Measurements from ENCODE around the gene CTLA4.
A peak's percentile ranks its signal among the peaks of the same experiment; 100 is the strongest.

Gene CTLA4

GRCh38 chr2:203889944-203890343 is 22.4 kb downstream of the CTLA4 start:
- H3K27ac ChIP-seq (ENCODE audit: low read depth, low read length), result no peak overlapping the region

GRCh38 chr2:203890733-203891132 is 23.2 kb downstream of the CTLA4 start:
- no peak overlapping the region for H2BK5ac ChIP-seq (ENCODE audit: low read depth, low read length, poor library complexity)

More at GRCh38 chr2:203889944-203890343, 22.4 kb downstream of the CTLA4 start:
- H3K9me3 ChIP-seq (ENCODE audit: insufficient read depth, low read depth, low read length), result peaks cover 1% of the 10 kb centered on the region
- no peak overlapping the region for H2AFZ ChIP-seq (ENCODE audit: insufficient read depth, low read length, poor library complexity)
- no peaks in the 10 kb centered on the region for H3K79me1 ChIP-seq (ENCODE audit: low read length)
- no peaks in the 10 kb centered on the region for H3K27me3 ChIP-seq (ENCODE audit: insufficient read depth, low read length)
- H3K4me1 ChIP-seq (ENCODE audit: control insufficient read depth in 1 of 2, insufficient read depth in 2 of 2, low read length in 2 of 2), result peaks cover 2 to 3% of the 10 kb centered on the region in 2 experiments
- no peak overlapping the region for H3K4me3 ChIP-seq (ENCODE audit: low read depth, low read length)
- H4K12ac ChIP-seq (ENCODE audit: low read depth, low read length), result no peak overlapping the region
- no peak overlapping the region for H4K91ac ChIP-seq (ENCODE audit: low read depth, low read length)
- H3K18ac ChIP-seq (ENCODE audit: low read length), result no peak overlapping the region
- H3K79me2 ChIP-seq (ENCODE audit: control insufficient read depth, insufficient read depth, low read length, poor library complexity), result no peaks in the 10 kb centered on the region
- H3K36me3 ChIP-seq (ENCODE audit: control insufficient read depth in 1 of 2, insufficient read depth in 2 of 2, low read length in 2 of 2), result no peaks in the 10 kb centered on the region
- WGBS (ENCODE audit: extremely low coverage, insufficient coverage, insufficient read length), result no CpG with 5 or more reads among the region's 1 CpG
- no peak overlapping the region for H3K14ac ChIP-seq (ENCODE audit: low read length)
- no peak overlapping the region for H2BK5ac ChIP-seq (ENCODE audit: low read depth, low read length, poor library complexity)
- H3K23ac ChIP-seq (ENCODE audit: low read length), result no peak overlapping the region
- no peak overlapping the region for H3K4me2 ChIP-seq (ENCODE audit: low read length)
- H2BK12ac ChIP-seq (ENCODE audit: low read length), result no peak overlapping the region
- DNase-seq, result no peak
- no peak overlapping the region for H3K9ac ChIP-seq (ENCODE audit: low read length)
- no peak overlapping the region for H3K4ac ChIP-seq (ENCODE audit: low read depth, low read length)
- no peak overlapping the region for H4K8ac ChIP-seq (ENCODE audit: low read depth, low read length)
- H2BK120ac ChIP-seq (ENCODE audit: insufficient read depth, low read length, poor library complexity), result no peak overlapping the region
- H2AK5ac ChIP-seq (ENCODE audit: low read length), result no peak overlapping the region

GRCh38 chr2:203891474-203891873 is 23.9 kb downstream of the CTLA4 start:
- no peak overlapping the region for H3K4me3 ChIP-seq (ENCODE audit: low read depth, low read length)
- peak; percentile 82 to 93 for DNase-seq

More at GRCh38 chr2:203890733-203891132, 23.2 kb downstream of the CTLA4 start:
- Histone ChIP-seq H4K91ac (ENCODE audit: low read depth, low read length) (no peak overlapping the region), H2BK120ac (ENCODE audit: insufficient read depth, low read length, poor library complexity) (no peak overlapping the region), H3K18ac (ENCODE audit: low read length) (no peak overlapping the region), H3K9ac (ENCODE audit: low read length) (no peak overlapping the region), H3K9me3 (ENCODE audit: insufficient read depth, low read depth, low read length) (peaks cover 1% of the 10 kb centered on the region), H2AFZ (ENCODE audit: insufficient read depth, low read length, poor library complexity) (no peak overlapping the region), H3K4me1 (ENCODE audit: control insufficient read depth in 1 of 2, insufficient read depth in 2 of 2, low read length in 2 of 2) (peaks cover 2 to 3% of the 10 kb centered on the region in 2 experiments), H3K79me1 (ENCODE audit: low read length) (no peaks in the 10 kb centered on the region), H3K36me3 (ENCODE audit: control insufficient read depth in 1 of 2, insufficient read depth in 2 of 2, low read length in 2 of 2) (no peaks in the 10 kb centered on the region), H3K27me3 (ENCODE audit: insufficient read depth, low read length) (no peaks in the 10 kb centered on the region), H3K79me2 (ENCODE audit: control insufficient read depth, insufficient read depth, low read length, poor library complexity) (no peaks in the 10 kb centered on the region), H4K8ac (ENCODE audit: low read depth, low read length) (no peak overlapping the region), H4K12ac (ENCODE audit: low read depth, low read length) (no peak overlapping the region), H2AK5ac (ENCODE audit: low read length) (no peak overlapping the region), H2BK12ac (ENCODE audit: low read length) (no peak overlapping the region), H3K4ac (ENCODE audit: low read depth, low read length) (no peak overlapping the region), H3K23ac (ENCODE audit: low read length) (no peak overlapping the region), H3K27ac (ENCODE audit: low read depth, low read length) (no peak overlapping the region), H3K4me2 (ENCODE audit: low read length) (no peak overlapping the region), H3K14ac (ENCODE audit: low read length) (no peak overlapping the region), H3K4me3 (ENCODE audit: low read depth, low read length) (no peak overlapping the region)
- DNase-seq, result no peak
- WGBS (ENCODE audit: extremely low coverage, insufficient coverage, insufficient read length), result no CpG with 5 or more reads among the region's 1 CpG

GRCh38 chr2:203892207-203892606 is 24.6 kb downstream of the CTLA4 start:
- no peak overlapping the region for H3K4me2 ChIP-seq (ENCODE audit: low read length)
- H3K9me3 ChIP-seq (ENCODE audit: insufficient read depth, low read depth, low read length), result peaks cover 1% of the 10 kb centered on the region
- H4K12ac ChIP-seq (ENCODE audit: low read depth, low read length), result no peak overlapping the region
- no peak overlapping the region for H3K4me3 ChIP-seq (ENCODE audit: low read depth, low read length)
- WGBS (ENCODE audit: extremely low coverage, insufficient coverage, insufficient read length), result no CpG with 5 or more reads among the region's 4 CpGs
- H3K79me2 ChIP-seq (ENCODE audit: control insufficient read depth, insufficient read depth, low read length, poor library complexity), result no peaks in the 10 kb centered on the region
- peaks cover 2 to 3% of the 10 kb centered on the region in 2 experiments for H3K4me1 ChIP-seq (ENCODE audit: control insufficient read depth in 1 of 2, insufficient read depth in 2 of 2, low read length in 2 of 2)
- H3K27me3 ChIP-seq (ENCODE audit: insufficient read depth, low read length), result no peaks in the 10 kb centered on the region
- H2AK5ac ChIP-seq (ENCODE audit: low read length), result no peak overlapping the region
- no peak overlapping the region for H2BK5ac ChIP-seq (ENCODE audit: low read depth, low read length, poor library complexity)
- DNase-seq, result peak; percentile 43 to 77
- no peak overlapping the region for H4K8ac ChIP-seq (ENCODE audit: low read depth, low read length)
- no peak overlapping the region for H3K4ac ChIP-seq (ENCODE audit: low read depth, low read length)
- no peak overlapping the region for H3K27ac ChIP-seq (ENCODE audit: low read depth, low read length)
- H2BK12ac ChIP-seq (ENCODE audit: low read length), result no peak overlapping the region
- no peak overlapping the region for H3K23ac ChIP-seq (ENCODE audit: low read length)
- H3K36me3 ChIP-seq (ENCODE audit: control insufficient read depth in 1 of 2, insufficient read depth in 2 of 2, low read length in 2 of 2), result no peaks in the 10 kb centered on the region
- no peak overlapping the region for H2BK120ac ChIP-seq (ENCODE audit: insufficient read depth, low read length, poor library complexity)
- H4K91ac ChIP-seq (ENCODE audit: low read depth, low read length), result no peak overlapping the region
- no peak overlapping the region for H2AFZ ChIP-seq (ENCODE audit: insufficient read depth, low read length, poor library complexity)
- H3K18ac ChIP-seq (ENCODE audit: low read length), result no peak overlapping the region
- no peaks in the 10 kb centered on the region for H3K79me1 ChIP-seq (ENCODE audit: low read length)
- no peak overlapping the region for H3K9ac ChIP-seq (ENCODE audit: low read length)
- no peak overlapping the region for H3K14ac ChIP-seq (ENCODE audit: low read length)

More at GRCh38 chr2:203891474-203891873, 23.9 kb downstream of the CTLA4 start:
- Histone ChIP-seq H3K23ac (ENCODE audit: low read length) (no peak overlapping the region), H2AFZ (ENCODE audit: insufficient read depth, low read length, poor library complexity) (no peak overlapping the region), H2BK12ac (ENCODE audit: low read length) (no peak overlapping the region), H3K4me2 (ENCODE audit: low read length) (no peak overlapping the region), H3K27ac (ENCODE audit: low read depth, low read length) (no peak overlapping the region), H4K91ac (ENCODE audit: low read depth, low read length) (no peak overlapping the region), H2AK5ac (ENCODE audit: low read length) (no peak overlapping the region), H3K79me2 (ENCODE audit: control insufficient read depth, insufficient read depth, low read length, poor library complexity) (no peaks in the 10 kb centered on the region), H2BK5ac (ENCODE audit: low read depth, low read length, poor library complexity) (no peak overlapping the region), H3K79me1 (ENCODE audit: low read length) (no peaks in the 10 kb centered on the region), H3K9ac (ENCODE audit: low read length) (no peak overlapping the region), H3K14ac (ENCODE audit: low read length) (no peak overlapping the region), H2BK120ac (ENCODE audit: insufficient read depth, low read length, poor library complexity) (no peak overlapping the region), H3K36me3 (ENCODE audit: control insufficient read depth in 1 of 2, insufficient read depth in 2 of 2, low read length in 2 of 2) (no peaks in the 10 kb centered on the region), H3K18ac (ENCODE audit: low read length) (no peak overlapping the region), H4K12ac (ENCODE audit: low read depth, low read length) (no peak overlapping the region), H3K4me1 (ENCODE audit: control insufficient read depth in 1 of 2, insufficient read depth in 2 of 2, low read length in 2 of 2) (peaks cover 2 to 3% of the 10 kb centered on the region in 2 experiments), H3K4ac (ENCODE audit: low read depth, low read length) (no peak overlapping the region), H3K9me3 (ENCODE audit: insufficient read depth, low read depth, low read length) (peaks cover 1% of the 10 kb centered on the region), H3K27me3 (ENCODE audit: insufficient read depth, low read length) (no peaks in the 10 kb centered on the region), H4K8ac (ENCODE audit: low read depth, low read length) (no peak overlapping the region)
- no CpG with 5 or more reads among the region's 2 CpGs for WGBS (ENCODE audit: extremely low coverage, insufficient coverage, insufficient read length)

Data from trophoblast cell (in vitro differentiated cells and primary cell).